ENCODE data around the gene BRICD5. TPM values are rescaled to one million over a fixed set of nuclear protein-coding genes. Genes with fewer than 3 reads are reported as not detected.

Gene BRICD5
- total RNA-seq, 1 donor from 2014 or later = 32.0 TPM

GRCh38 chr16:2235695-2236336 is 25.2 kb upstream of the BRICD5 start:
- H3K36me3 Mint-ChIP-seq (ENCODE audit: low read depth) = peaks cover 2% of the 10 kb centered on the region
- H3K27ac Mint-ChIP-seq (ENCODE audit: unreplicated experiment) = no peak overlapping the region
- no peaks in the 10 kb centered on the region for H3K9me3 Mint-ChIP-seq
- H3K4me1 Mint-ChIP-seq = no peaks in the 10 kb centered on the region
- no peak for DNase-seq (ENCODE audit: low read depth, low spot score)
- peaks cover 37% of the 10 kb centered on the region for H3K27me3 Mint-ChIP-seq (ENCODE audit: low read depth)
- TF ChIP-seq CTCF (conservative IDR thresholded peaks at IDR 0.05) = no peak
- H3K4me3 Mint-ChIP-seq = peak overlapping the region; percentile 76

- Mint-ChIP-seq H3K4me1 (no peaks in the 10 kb centered on the region), H3K27me3 (ENCODE audit: low read depth) (peaks cover 37% of the 10 kb centered on the region), H3K36me3 (ENCODE audit: low read depth) (peaks cover 2% of the 10 kb centered on the region), H3K9me3 (no peaks in the 10 kb centered on the region), H3K27ac (ENCODE audit: unreplicated experiment) (no peak overlapping the region), H3K4me3 (peak overlapping the region; percentile 76)
- TF ChIP-seq CTCF (conservative IDR thresholded peaks at IDR 0.05) = no peak
- DNase-seq (ENCODE audit: low read depth, low spot score) = no peak
Observed at GRCh38 chr16:2235234-2235651, 24.6 kb upstream of the BRICD5 start.

GRCh38 chr16:2234813-2235170 is 24.1 kb upstream of the BRICD5 start:
- no peak for TF ChIP-seq CTCF (conservative IDR thresholded peaks at IDR 0.05)
- DNase-seq (ENCODE audit: low read depth, low spot score) = no peak
- no peak overlapping the region for H3K4me3 Mint-ChIP-seq

GRCh38 chr16:2233872-2234812 is 23.5 kb upstream of the BRICD5 start:
- peaks cover 2% of the 10 kb centered on the region for H3K36me3 Mint-ChIP-seq (ENCODE audit: low read depth)
- peaks cover 28% of the 10 kb centered on the region for H3K27me3 Mint-ChIP-seq (ENCODE audit: low read depth)
- H3K4me1 Mint-ChIP-seq = no peaks in the 10 kb centered on the region
- no peak overlapping the region for H3K4me3 Mint-ChIP-seq
- no peaks in the 10 kb centered on the region for H3K9me3 Mint-ChIP-seq
- DNase-seq (ENCODE audit: low read depth, low spot score) = no peak
- H3K27ac Mint-ChIP-seq (ENCODE audit: unreplicated experiment) = no peak overlapping the region
- no peak for TF ChIP-seq CTCF (conservative IDR thresholded peaks at IDR 0.05)

More at GRCh38 chr16:2234813-2235170, 24.1 kb upstream of the BRICD5 start:
- no peaks in the 10 kb centered on the region for H3K9me3 Mint-ChIP-seq
- H3K4me1 Mint-ChIP-seq = no peaks in the 10 kb centered on the region
- H3K27ac Mint-ChIP-seq (ENCODE audit: unreplicated experiment) = no peak overlapping the region
- peaks cover 2% of the 10 kb centered on the region for H3K36me3 Mint-ChIP-seq (ENCODE audit: low read depth)
- H3K27me3 Mint-ChIP-seq (ENCODE audit: low read depth) = peaks cover 35% of the 10 kb centered on the region

GRCh38 chr16:2233046-2233775 is 22.5 kb upstream of the BRICD5 start:
- Mint-ChIP-seq H3K4me3 (no peak overlapping the region), H3K36me3 (ENCODE audit: low read depth) (peaks cover 2% of the 10 kb centered on the region), H3K27me3 (ENCODE audit: low read depth) (peaks cover 24% of the 10 kb centered on the region), H3K27ac (ENCODE audit: unreplicated experiment) (no peak overlapping the region), H3K9me3 (no peaks in the 10 kb centered on the region), H3K4me1 (no peaks in the 10 kb centered on the region)
- DNase-seq (ENCODE audit: low read depth, low spot score) = no peak
- TF ChIP-seq CTCF (conservative IDR thresholded peaks at IDR 0.05) = no peak

Measured in neural crest cell (in vitro differentiated cells).